ENCODE data around the gene CWC27.

- TF ChIP-seq UBTF (IDR thresholded peaks at IDR 0.05; ENCODE audit: borderline replicate concordance in 1 of 2, low read depth in 2 of 2, low read length in 2 of 2) (no peak), MCM3 (IDR thresholded peaks at IDR 0.05) (no peak), NKRF (IDR thresholded peaks at IDR 0.05; ENCODE audit: borderline replicate concordance) (no peak), JUND (IDR thresholded peaks at IDR 0.05; ENCODE audit: borderline replicate concordance, low read depth, low read length) (no peak), JUND (tag; IDR thresholded peaks at IDR 0.05; ENCODE audit: borderline replicate concordance, low read depth, low read length) (no peak), POLR2AphosphoS5 (IDR thresholded peaks at IDR 0.05; ENCODE audit: control insufficient read depth, insufficient read depth, low read depth, low read length) (no peak), KDM5B (IDR thresholded peaks at IDR 0.05; ENCODE audit: insufficient replicate concordance, low read depth, low read length) (no peak), POLR2A (conservative IDR thresholded peaks at IDR 0.05) (no peak), BACH1 (tag; IDR thresholded peaks at IDR 0.05) (no peak), PBX2 (CRISPR knock-in tag; IDR thresholded peaks at IDR 0.05; ENCODE audit: low read depth) (no peak), PBX2 (tag; conservative IDR thresholded peaks at IDR 0.05; ENCODE audit: low read depth) (no peak), CTCF (IDR thresholded peaks at IDR 0.05 in 2 of 3, conservative IDR thresholded peaks at IDR 0.05 in 1 of 3; ENCODE audit: insufficient read depth in 2 of 3, low read depth in 1 of 3, low read length in 3 of 3) (no peak), BDP1 (IDR thresholded peaks at IDR 0.05; ENCODE audit: insufficient read depth, insufficient read length) (no peak)
These were observed 131.9 kb downstream of the CWC27 start for GRCh38 chr5:64900618-64901017.

All from K562 (cell line).